HG03575 (cell line): Measurements from ENCODE around the gene FAM222B.
"Not testable (repeated sequence)": the region's sequence is repeated elsewhere in the genome, so short reads cannot be mapped to it uniquely, and the experiment has no call there.

Source experiments
- ATAC-seq: cut with Tn5 transposase; IDR thresholded peaks from one replicate; pipeline ENCODE4 v1.9.1; 2021; ENCODE audit not compliant: unreplicated experiment, insufficient number of reproducible peaks, low FRiP score; ENCODE audit errors: extremely low read depth

The FAM222B gene

DNA sequence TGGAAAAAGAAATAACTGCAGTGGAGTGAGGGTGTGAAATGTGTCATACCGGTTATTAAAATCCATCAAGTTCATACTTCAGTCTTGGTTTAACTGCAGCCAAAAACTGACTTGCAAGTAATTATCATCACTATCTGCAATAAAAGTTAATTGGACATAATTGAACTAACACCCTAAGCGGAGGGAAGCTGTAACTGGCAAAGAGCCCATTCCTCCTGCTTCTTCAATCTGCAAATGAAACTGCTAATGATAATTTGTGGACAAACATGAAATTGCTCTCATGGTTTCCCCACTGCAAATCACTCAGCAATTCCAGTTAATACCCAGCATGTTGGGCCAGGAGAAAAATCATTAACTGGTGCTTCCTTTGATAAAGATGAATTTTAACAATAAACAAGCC is 46.5 kb downstream of the FAM222B start:
- no peak for ATAC-seq

DNA sequence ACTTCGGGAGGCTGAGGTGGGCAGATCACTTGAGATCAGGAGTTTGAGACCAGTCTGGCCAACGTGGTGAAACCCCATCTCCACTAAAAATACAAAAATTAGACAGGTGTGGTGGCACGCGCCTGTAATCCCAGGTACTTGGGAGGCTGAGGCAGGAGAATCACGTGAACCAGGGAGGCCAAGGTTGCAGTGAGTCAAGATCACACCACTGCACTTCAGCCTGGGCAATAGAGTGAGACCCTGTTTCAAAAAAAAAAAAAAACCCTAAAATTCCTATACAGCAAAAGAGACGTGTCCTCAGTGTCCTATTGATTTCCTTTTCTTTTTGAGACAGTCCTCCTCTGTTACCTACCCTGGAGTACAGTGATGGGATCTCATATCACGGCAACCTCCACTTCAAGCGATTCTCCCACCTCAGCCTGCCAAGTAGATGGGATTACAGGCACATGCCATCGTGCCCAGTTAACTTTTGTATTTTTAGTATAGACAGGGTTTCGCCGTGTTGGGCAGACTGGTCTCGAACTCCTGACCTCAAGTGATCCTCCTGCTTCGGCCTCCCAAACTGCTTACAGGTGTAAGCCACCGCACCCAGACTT is 47.6 kb downstream of the FAM222B start:
- not testable (repeated sequence) for ATAC-seq

DNA sequence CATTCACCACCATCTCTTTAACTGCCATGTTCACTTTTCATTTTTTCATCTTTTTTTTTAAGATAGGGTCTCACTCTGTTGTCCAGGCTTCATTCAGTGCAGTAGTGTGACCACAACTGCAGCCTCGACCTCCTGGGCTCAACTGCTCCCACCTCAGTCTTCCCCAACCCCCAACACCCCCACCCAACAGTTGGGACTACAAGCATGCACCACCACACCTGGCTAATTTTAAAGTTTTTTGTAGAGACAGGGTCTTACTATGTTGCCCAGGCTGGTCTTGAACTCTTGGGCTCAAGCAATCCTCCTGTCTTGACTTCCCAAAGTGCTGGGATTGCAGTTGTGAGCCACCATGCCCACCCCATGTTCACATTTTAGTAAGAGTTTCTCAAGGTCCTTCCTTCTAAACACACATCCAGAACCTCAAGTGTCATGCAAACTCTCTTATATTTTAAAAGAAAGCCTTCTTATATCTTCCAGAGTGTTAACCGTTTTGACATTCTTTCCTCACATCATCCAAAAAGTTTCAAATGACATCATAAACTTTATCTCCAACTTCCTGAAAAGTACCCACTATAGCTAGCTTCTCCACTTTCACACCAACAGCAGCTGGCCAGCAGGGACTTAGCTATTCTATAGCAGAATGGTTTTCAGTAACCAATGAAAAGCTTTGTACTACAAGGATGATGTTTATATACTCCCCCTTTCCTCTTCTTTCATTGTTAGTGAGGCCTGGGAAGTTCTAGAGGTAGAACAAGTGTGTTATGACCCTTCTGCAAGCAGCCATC is 49.5 kb downstream of the FAM222B start:
- ATAC-seq, result no peak

DNA sequence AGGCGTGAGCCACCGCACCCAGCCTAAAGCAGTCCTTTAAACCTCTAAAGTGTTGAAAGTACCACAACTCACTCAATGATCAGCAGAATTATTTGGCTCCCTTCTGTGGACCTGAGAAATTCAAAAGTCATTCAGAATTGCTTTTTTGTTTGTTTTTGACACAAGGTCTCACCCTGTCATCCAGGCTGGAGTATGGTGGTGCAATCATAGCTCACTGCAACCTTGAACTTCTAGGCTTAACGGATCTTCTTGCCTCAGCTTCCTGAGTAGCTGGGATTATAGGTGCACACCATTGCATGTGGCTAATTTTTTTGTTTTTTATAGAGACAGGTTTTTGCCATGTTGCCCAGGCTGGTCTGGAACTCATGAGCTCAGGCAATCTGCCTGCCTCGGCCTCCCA is 54.5 kb downstream of the FAM222B start:
- ATAC-seq, result no peak

DNA sequence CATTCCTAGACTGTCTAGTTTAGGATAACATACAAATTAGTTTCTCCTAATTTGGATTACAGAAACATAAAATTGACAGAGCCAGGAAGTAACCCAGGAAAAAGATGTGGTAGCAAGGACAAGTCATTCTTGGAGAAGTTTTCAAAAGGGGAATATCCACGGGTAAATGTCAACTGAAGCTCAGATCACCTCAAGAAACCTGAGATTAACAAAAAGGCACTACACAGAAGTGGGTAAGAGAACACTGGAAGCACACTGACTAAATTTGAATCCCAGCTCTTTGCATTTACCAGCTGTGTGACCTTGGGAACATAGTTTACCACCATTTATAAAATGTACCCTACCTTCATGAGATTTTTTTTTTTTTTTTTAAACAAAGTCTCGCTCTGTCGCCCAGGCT is 59.4 kb downstream of the FAM222B start:
- ATAC-seq, result no peak

DNA sequence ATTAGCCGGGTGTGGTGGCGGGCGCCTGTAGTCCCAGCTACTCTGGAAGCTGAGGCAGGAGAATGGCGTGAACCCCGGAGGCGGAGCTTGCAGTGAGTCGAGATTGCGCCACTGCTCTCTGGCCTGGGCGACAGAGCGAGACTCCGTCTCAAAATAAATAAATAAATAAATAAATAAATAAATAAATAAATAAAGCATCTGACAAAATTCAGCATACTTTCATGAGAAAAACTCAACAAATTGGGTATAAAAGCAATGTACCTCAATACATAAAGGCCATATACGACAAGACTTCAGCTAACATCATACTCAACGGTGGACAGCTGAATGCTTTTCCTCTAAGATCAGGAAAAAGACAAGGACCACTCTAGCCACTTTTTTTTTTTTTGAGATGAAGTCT is 63.0 kb downstream of the FAM222B start:
- ATAC-seq, result not testable (repeated sequence)

DNA sequence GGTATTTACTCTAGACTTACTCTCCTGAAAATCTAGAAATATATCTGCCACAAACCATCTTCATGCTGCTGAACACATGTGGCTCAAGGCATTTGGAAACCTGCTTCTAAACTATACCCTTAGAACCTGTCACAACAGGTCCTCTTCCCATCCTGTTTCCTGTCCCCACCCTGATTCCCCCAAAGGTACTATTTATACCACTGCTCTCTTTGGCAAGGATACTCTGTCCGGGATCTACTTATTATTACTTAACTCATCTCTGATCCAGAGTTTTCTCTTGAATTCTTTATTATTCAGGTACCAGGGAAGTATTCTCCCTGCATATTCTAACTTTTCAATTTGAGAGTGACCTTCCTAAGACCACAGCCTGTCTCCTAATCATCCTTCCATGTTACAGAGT is 65.4 kb downstream of the FAM222B start:
- ATAC-seq, result no peak

DNA sequence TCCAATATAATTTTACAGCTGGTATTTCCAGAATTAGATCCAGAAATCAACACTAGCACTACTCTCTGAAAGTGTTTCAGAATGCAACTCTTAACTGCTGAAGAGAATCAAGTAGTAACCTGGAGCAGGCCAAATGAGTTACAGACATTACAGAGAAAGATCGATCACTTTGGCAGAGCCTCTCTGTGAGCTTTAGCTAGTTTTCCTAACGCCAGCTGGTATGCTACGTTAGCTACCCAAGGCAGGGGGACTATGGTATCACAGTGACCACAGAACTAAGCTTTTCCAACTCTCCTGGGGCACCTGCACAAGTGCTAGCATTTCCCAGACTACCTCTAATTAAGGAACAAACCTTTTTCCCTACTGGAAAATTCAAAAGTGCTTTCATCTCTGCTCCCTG is 68.4 kb downstream of the FAM222B start:
- no peak for ATAC-seq

DNA sequence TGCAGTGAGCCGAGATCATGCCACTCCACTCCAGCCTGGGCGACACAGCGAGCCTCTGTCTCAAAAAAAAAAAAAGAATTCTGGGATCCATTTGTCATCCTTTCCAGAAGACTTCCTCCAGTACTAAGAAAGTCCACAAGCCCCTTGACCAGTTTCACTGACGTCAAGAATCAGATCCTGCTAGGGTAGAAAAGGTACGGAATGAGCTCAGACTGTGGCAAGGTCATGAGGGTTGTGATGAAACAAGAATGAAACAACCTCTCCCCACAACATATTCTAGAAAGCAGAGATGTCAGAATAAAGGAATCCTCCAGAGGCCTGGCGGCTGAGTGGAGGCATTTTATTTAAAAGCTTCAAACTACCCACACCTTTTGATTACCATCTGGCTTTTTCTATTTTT is 68.9 kb downstream of the FAM222B start:
- ATAC-seq, result no peak

DNA sequence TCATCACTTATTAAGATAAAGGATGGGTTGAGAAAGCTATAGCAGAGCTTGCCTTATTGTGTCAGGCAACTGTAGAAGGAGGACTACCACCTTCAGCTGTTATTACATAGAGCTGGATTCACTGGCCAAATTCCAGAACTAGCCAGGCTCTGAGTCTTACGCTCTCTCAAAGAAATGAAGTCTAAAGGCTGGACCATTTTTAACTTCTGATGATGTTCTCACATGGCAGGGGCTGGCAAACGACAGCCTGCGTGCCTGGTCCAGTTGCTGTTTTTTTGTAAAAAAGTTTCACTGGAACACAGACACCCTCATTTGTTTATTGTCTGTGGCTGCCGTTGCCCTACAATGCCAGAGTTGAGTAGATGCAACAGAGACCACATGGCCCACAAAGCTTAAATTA is 77.6 kb downstream of the FAM222B start:
- ATAC-seq, result no peak

DNA sequence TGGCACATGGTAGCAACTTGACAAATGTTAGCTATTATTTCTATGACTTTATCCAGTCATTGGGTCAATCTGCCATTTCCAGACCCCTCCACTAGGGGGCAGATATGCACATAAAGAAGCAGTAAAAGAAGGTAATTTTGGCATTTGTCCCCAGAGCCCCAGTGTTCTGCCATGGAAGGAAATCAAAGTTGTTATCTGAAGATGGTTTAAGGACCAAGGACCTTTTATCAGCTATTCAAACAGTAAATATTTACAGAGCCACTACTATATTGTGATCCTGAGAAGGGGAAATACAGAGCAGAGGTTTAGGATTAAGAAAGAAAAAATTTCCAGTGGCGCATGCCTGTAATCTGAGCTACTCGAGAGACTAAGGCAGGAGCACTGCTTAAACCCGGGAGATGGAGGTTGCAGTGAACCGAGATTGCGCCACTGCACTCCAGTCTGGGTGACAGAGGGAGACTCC is 78.8 kb downstream of the FAM222B start:
- ATAC-seq, result no peak

DNA sequence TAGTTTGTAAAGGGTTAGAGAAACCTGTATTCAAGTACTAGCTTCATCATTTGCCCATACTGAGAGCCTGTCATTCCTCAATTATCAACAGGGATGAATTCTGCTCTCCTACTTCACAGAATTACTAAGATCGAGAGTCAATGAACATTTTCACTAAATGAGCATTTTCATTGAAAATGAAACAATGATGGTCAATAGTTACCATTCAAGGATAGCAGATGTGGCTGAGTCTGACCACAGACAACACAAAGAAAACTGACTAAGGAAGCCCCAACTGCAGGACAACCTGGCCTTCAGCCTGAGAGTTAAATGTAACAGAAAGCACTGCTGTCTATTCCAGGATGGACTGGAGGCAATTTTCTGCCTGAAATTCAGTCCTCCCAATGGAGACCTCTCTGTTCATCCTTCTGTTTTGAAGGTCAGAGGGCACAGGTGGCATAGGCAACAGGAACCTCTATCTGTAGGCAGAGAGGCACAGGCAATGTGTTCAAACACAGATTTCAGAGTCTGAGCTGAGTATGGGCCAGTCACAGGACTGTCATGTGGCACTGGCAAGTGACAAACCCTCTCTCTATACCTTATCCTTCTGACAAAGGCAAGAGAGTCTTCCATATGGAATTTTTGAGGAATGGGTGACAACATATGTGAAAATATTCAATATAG is 79.3 kb downstream of the FAM222B start:
- ATAC-seq, result no peak

DNA sequence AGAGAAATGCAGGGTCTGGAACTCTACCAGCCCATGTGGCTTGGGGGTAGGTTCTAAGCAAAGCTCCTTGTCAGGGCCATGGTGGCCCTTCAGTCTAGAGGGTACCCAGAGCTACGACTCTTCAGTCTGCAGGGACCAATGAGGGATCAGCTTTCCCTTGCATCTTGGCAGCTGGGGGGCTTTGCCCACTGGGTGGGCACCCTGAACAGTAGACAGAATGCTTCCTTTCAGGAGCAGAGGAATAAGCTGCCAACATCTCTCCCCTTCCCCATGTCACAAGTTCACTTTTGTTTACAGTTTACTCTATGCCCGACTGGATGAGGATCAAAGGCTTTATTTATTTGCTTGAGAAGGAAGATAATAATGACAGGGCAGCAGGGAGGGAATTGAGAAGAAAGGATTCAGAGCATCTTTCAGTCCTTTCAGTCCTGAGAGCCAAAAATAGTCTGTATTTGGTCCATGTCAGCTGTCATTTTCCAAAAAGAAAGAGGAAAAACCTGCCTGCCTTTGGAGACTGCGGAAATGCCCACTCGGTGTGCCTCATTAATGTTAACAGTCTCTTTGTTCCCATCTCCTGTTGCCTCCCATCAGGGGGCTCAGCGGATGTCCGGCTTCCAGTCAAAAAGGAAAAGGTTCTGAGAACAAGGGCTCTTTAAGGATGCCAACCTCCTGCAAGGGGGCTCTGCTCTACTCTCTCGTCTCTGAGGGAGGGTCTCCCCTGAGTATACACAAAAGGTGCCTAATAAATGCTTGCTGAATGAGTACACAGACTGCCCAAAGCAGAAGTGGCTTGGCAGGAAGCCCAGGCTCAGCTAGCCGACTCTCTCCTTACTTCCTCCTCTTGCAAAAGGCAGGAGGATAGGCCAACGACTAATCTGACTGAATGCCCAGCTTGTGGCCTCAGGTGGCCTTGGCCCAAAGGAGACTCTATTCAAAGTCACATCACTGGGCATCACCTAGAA is 81.7 kb downstream of the FAM222B start:
- no peak for ATAC-seq

DNA sequence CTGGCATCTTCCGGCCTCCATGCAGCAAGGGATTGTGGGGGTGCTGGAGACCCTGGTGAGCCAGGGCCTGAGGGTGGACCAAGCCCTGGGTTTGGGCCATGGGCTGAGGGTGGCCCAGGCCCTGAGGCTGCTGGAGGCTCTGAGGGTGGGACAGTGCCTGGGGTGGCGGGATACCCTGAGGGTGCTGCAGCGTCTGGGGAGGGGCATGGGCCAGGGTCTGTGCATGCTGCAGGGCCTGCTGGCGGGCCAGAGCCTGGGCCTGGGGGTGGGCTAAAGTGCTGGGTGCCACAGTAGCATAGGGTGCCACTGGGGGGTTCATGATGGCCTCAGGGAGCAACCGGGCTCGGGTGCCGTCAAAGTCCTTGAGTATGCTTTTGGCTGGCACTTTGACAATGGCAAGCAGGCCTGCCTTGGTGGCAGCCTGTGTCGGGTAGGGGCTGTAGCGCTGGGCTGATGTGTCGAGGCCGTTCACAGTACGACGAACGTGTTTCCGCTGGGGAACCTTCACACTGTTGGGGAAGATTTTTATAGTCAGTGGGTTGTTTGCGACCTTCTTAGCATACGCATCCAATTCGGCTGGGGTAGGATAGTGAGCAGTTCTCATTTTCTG is 83.2 kb downstream of the FAM222B start:
- ATAC-seq, result no peak

DNA sequence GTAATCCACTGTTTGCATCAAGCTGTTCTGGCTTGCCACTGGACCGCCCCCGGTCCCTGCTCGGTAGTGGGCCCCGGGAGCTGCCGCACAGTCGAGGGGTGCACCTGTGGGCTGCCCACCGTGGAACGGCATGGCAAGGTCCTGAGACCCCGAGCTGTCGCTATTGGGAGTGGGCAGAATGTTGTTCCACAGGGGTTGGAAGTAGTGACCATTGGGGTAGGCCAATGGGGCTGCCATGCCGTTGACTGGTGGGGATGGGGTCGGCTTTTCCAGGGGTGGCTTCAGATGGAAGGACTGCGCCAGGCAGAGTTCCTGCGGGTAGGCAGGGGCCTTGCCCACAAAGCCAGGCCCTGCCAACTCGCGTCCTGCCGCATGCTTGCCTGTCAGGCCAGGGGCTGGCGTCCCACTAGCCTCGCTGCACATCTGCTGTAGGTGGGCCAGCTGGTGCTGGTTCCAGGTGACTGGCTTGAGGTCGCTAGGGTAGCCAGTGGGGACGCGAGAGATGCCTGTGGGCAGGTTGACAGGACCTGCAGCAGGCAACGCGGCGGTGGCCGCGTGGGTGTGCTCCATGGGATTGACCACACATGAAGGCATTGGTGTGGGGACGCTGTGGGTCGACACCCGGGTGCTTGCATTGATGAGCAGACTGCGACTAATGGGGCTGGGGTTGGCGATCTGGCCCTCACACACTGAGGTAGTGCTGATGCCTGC is 84.0 kb downstream of the FAM222B start:
- ATAC-seq, result no peak

DNA sequence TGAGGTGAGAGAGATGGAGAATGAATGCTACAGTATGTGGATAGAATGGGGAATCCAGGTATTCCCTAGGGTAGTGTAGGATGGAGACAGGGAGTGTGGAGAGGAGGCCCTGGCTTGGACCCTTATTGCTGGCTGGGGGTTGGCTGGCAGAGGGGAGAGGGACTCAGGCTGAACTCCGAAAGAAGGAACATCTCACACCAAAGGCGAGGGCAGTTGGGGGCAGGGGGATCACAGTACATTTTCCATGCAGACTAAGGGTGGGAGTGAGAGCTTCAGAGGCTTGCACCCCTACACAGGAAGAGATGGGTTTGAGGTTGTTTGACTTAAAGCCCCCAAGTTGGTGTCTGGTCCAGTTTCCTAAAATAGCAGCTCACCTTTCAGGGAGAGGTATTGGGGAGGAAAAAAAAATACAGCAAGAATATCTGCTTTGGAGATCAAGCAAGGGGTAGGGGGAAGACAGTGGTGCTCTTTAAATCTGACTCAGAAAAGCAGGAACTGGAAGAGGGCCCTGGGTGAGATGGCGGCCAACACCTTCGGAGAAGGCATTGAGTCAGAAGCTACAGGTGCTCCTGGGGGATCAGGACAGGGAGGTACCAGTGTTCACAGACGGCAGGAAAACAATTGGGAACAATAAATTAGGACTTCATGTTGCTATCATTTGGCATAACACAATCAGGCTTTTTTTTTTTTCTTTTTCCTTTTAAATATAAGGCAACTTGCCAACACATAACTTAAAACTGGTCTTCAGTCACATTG is 86.4 kb downstream of the FAM222B start:
- ATAC-seq, result no peak

DNA sequence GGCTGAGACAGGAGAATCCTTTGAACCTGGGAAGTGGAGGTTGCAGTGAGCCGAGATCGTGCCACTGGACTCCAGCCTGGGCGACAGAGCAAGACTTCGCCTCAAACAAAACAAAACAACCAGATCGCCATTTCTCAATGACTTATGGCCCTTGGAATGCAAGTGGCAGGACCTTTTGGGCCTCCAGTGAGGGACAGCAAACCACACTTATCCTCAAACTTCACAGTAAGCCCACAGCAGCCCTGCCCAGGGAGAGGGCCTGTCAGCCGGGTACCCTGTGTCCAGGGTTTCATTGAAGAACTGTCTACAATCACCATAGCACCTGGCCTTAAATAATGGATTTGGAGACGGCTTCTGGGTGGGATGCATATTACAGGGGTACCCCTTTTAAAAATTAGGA is 87.1 kb downstream of the FAM222B start:
- no peak for ATAC-seq
